Loucy (cell line): ENCODE data around the gene SCARF2.

Experiments
- CTCF ChIP-seq: fragments of 200-600 bp; sonication (generic); conservative IDR thresholded peaks from 2 replicates; pipeline ENCODE4 v1.5.1; 2014; ENCODE audit warnings: mild to moderate bottlenecking, antibody characterized with exemption, low read length
- EZH2phosphoT487 ChIP-seq: fragments of 200-600 bp; IDR thresholded peaks from 2 replicates; pipeline ENCODE4 v1.6.1; 2018; ENCODE audit warnings: antibody characterized with exemption, mild to moderate bottlenecking, moderate library complexity, borderline replicate concordance

- TF ChIP-seq CTCF (no peak), EZH2phosphoT487 (no peak)
Observed at GRCh38 chr22:20392983-20393704, 44.5 kb downstream of the SCARF2 start.
